Measurements from ENCODE around the gene SEPHS1. TPM values are rescaled to one million over a fixed set of nuclear protein-coding genes. Genes with fewer than 3 reads are reported as not detected.

The SEPHS1 gene
- total and polyA plus RNA-seq, 2 of the 8 experiments (the other 6 are each of a cell fraction or from before 2014, with no cell fraction given) = 270 to 683 TPM

DNA sequence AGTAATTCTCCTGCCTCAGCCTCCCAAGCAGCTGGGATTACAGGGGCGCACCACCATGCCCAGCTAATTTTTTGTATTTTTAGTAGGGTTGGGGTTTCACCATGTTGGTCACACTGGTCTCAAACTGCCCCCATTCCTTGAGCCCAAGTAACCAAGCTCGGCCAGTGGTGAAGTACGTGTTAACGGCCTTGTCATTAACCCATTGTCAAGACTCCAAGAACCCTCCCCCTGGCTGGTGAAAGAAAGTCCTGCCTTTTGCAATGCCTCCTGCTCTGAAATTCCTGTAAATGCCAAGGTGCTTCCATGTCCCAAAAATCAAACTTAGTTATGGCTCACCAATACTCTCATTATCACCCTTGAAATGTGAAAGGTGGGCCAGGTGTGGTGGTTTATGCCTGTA lies 18.8 kb upstream of the SEPHS1 start (continued):
- TF ChIP-seq ZNF274 (IDR thresholded peaks at IDR 0.05; ENCODE audit: borderline replicate concordance, extremely low read depth, low read length) (no peak), SP4 (IDR thresholded peaks at IDR 0.05; ENCODE audit: low read length) (no peak), HDAC6 (IDR thresholded peaks at IDR 0.05; ENCODE audit: low read depth, low read length) (no peak), SIRT6 (IDR thresholded peaks at IDR 0.05; ENCODE audit: low read length) (no peak)
- TF ChIP-seq, protein P1, sequence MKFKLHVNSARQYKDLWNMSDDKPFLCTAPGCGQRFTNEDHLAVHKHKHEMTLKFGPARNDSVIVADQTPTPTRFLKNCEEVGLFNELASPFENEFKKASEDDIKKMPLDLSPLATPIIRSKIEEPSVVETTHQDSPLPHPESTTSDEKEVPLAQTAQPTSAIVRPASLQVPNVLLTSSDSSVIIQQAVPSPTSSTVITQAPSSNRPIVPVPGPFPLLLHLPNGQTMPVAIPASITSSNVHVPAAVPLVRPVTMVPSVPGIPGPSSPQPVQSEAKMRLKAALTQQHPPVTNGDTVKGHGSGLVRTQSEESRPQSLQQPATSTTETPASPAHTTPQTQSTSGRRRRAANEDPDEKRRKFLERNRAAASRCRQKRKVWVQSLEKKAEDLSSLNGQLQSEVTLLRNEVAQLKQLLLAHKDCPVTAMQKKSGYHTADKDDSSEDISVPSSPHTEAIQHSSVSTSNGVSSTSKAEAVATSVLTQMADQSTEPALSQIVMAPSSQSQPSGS (IDR thresholded peaks at IDR 0.05; ENCODE audit: low read length) = no peak

All from H1 (cell line).